PC-9 (cell line): Measurements from ENCODE around the gene TANC1.

Source experiments
- EZH2 ChIP-seq: fragments of 200-600 bp; sonication (generic); IDR thresholded peaks from 2 replicates; pipeline ENCODE4 v1.8.0; 2017; ENCODE audit warnings: antibody characterized with exemption, low read depth
- TF ChIP-seq, protein P1 (sequence below): fragments of 200-600 bp; sonication (generic); conservative IDR thresholded peaks from 2 replicates; pipeline ENCODE4 v1.6.1; 2017; ENCODE audit warnings: mixed run types, antibody characterized with exemption, mild to moderate bottlenecking, moderate library complexity

DNA sequence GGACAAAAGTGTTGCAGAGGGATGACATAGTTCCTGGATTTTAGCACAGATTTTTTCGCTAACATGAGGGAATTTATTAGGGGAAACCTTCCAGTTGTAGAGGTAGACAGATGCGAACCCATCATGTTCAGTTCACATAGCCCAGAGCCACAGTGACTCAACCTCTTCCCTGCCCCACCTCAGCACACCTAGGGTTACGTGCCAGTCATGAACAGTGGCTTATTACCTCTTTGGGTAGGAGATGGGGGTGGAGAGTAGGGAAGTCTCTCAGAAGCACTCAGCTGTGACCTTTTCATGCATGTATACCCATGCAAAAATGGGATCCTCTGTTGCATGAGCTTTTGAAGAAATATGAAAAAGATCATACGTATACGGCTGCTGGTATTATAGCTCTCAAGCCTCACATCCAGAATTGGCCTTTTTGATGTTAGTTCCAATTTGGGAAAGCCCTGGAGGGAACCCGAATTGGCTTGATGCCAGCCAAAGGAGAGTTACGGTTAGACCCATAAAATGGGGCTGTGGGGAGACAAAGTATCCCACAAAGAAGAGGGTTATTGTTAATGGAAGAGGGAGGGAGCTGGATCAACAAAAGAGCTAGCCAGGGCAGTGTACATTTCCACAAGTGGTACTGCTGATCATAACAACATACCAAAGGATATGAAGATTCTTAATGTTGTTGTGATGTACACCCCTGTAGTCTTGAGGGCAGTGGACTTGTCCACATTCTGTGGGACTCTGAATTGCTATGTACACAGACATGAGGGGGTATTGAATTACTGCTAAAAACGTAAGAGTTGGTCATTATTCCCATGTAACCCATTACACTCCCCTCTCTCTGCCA lies 4.9 kb downstream of the TANC1 start:
- TF ChIP-seq EZH2: no peak
- TF ChIP-seq, protein P1, sequence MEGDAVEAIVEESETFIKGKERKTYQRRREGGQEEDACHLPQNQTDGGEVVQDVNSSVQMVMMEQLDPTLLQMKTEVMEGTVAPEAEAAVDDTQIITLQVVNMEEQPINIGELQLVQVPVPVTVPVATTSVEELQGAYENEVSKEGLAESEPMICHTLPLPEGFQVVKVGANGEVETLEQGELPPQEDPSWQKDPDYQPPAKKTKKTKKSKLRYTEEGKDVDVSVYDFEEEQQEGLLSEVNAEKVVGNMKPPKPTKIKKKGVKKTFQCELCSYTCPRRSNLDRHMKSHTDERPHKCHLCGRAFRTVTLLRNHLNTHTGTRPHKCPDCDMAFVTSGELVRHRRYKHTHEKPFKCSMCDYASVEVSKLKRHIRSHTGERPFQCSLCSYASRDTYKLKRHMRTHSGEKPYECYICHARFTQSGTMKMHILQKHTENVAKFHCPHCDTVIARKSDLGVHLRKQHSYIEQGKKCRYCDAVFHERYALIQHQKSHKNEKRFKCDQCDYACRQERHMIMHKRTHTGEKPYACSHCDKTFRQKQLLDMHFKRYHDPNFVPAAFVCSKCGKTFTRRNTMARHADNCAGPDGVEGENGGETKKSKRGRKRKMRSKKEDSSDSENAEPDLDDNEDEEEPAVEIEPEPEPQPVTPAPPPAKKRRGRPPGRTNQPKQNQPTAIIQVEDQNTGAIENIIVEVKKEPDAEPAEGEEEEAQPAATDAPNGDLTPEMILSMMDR: no peak
